Lower leg skin (tissue), 3 donors: ENCODE measurements around the gene NBPF11.
"Not testable (repeated sequence)": the region's sequence is repeated elsewhere in the genome, so short reads cannot be mapped to it uniquely, and the experiment has no call there.

Experiments
- POLR2A ChIP-seq, 2 donors: fragments of 450-650 bp; IDR thresholded peaks; one replicate each; pipeline ENCODE4 v1.6.1; 2016 to 2017; ENCODE audit warnings: antibody characterized with exemption in 2 of 2, mild to moderate bottlenecking in 1 of 2, moderate library complexity in 1 of 2
- TF ChIP-seq, protein P1 (sequence below), 3 donors: fragments of 450-650 bp; IDR thresholded peaks; one replicate each; pipeline ENCODE4 v1.5.1; 2016; ENCODE audit warnings: antibody characterized with exemption in 3 of 3, mild to moderate bottlenecking in 3 of 3, moderate library complexity in 2 of 3

DNA sequence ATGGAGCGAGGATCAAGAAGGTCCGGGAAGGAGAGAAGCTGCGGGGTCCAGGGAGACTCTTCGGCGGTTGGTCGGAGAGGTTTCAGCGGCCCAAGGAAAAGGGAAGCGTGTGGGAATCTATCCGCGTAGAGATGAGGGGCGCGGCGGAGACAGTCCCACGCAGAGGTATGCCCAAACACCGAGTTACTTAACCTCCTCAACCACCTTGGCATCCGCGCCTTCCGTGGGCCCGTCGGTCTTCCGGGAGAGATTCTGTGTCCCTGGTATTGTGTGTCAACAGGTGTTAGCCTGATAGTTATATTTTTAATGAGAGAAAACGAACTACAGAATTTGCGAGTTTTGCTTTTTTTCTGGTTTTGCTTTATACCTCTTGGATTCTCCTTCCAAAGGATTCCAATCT is 5.7 kb upstream of the NBPF11 start:
- TF ChIP-seq POLR2A (IDR thresholded peaks at IDR 0.05), result not testable (repeated sequence)
- TF ChIP-seq, protein P1, sequence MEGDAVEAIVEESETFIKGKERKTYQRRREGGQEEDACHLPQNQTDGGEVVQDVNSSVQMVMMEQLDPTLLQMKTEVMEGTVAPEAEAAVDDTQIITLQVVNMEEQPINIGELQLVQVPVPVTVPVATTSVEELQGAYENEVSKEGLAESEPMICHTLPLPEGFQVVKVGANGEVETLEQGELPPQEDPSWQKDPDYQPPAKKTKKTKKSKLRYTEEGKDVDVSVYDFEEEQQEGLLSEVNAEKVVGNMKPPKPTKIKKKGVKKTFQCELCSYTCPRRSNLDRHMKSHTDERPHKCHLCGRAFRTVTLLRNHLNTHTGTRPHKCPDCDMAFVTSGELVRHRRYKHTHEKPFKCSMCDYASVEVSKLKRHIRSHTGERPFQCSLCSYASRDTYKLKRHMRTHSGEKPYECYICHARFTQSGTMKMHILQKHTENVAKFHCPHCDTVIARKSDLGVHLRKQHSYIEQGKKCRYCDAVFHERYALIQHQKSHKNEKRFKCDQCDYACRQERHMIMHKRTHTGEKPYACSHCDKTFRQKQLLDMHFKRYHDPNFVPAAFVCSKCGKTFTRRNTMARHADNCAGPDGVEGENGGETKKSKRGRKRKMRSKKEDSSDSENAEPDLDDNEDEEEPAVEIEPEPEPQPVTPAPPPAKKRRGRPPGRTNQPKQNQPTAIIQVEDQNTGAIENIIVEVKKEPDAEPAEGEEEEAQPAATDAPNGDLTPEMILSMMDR (IDR thresholded peaks at IDR 0.05), result not testable (repeated sequence)
